Testis (tissue), 2 donors: ENCODE results near the gene NUBP2.

Source experiments
- CTCF ChIP-seq, 3 experiments: fragments of 450-650 bp in 2 of 3; fragments of 200-600 bp in 1 of 3; sonication (generic) in 1 of 3; IDR thresholded peaks; one replicate each; pipeline ENCODE4 v1.5.1; 2016 to 2019; ENCODE audit warnings: antibody characterized with exemption in 3 of 3, mild to moderate bottlenecking in 2 of 3, moderate library complexity in 1 of 3
- POLR2A ChIP-seq: fragments of 450-650 bp; IDR thresholded peaks from one replicate; pipeline ENCODE4 v1.6.1; 2017; ENCODE audit warnings: antibody characterized with exemption, mild to moderate bottlenecking, moderate library complexity

GRCh38 chr16:1775006-1775845, 7.5 kb upstream of the NUBP2 start:
- no peak for TF ChIP-seq CTCF (IDR thresholded peaks at IDR 0.05)
- TF ChIP-seq POLR2A = no peak
